ENCODE measurements around the gene STIM1. TPM values are rescaled to one million over a fixed set of nuclear protein-coding genes. Genes with fewer than 3 reads are reported as not detected.

Gene STIM1
- total RNA-seq, 1 experiment from 2014 or later = 15.2 TPM

DNA sequence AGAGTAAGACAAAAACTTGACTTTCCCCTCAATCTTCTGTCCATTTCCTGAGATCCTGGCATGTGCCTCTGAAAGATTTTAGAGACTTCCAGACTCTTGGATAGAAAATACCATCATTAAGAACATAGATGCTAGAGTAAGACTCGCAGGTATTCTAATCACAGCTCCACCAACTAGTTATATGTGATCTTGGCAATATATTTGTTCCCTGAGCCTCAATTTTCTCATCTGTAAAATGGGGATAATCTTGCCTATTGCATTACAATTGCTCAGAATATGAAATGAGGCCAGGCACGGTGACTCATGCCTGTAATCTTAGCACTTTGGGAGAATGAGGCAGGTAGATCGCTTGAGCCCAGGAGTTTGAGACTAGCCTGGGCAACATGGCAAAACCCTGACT is 25.4 kb upstream of the STIM1 start:
- no peaks in the 10 kb centered on the region for H3K27me3 Mint-ChIP-seq (ENCODE audit: low read depth)
- Histone ChIP-seq H3K14ac (ENCODE audit: insufficient read depth, low read length) (no peak overlapping the region), H3K9me3 (ENCODE audit: control insufficient read depth, low read depth, low read length) (no peaks in the 10 kb centered on the region), H3K56ac (ENCODE audit: insufficient read length, low read depth, low read length) (no peak overlapping the region), H4K20me1 (ENCODE audit: control insufficient read depth, insufficient read depth, insufficient read length) (peaks cover 6% of the 10 kb centered on the region), H3K4me1 (ENCODE audit: insufficient read depth, low read length) (peaks cover 21% of the 10 kb centered on the region), H3K27ac (ENCODE audit: insufficient read length, low read depth, low read length) (no peak overlapping the region), H4K5ac (ENCODE audit: insufficient read length, low read depth, low read length) (no peak overlapping the region), H2AK5ac (ENCODE audit: insufficient read length, low read length) (no peak overlapping the region), H2BK20ac (ENCODE audit: low read depth, low read length, poor library complexity, severe bottlenecking) (no peak overlapping the region), H4K8ac (replicated peaks; ENCODE audit: insufficient read length, low read depth, low read length) (no peak overlapping the region), H3K9ac (ENCODE audit: extremely low read depth, insufficient read length, low read length) (no peak overlapping the region), H3K23ac (ENCODE audit: insufficient read length, low read depth, low read length) (no peak overlapping the region), H2BK12ac (ENCODE audit: insufficient read length, low read depth, low read length) (no peak overlapping the region), H3K23me2 (ENCODE audit: insufficient read length, low read depth, low read length, poor library complexity, severe bottlenecking) (no peaks in the 10 kb centered on the region), H4K91ac (ENCODE audit: insufficient read length, low read depth, low read length) (no peak overlapping the region), H2AFZ (ENCODE audit: low read length) (no peak overlapping the region), H3K4ac (ENCODE audit: low read depth, low read length) (no peak overlapping the region), H3K79me1 (ENCODE audit: insufficient read depth, low read depth, low read length, poor library complexity, severe bottlenecking) (no peaks in the 10 kb centered on the region), H3K27me3 (ENCODE audit: insufficient read depth, low read length) (no peaks in the 10 kb centered on the region), H2BK120ac (ENCODE audit: low read depth, low read length, poor library complexity, severe bottlenecking) (no peak overlapping the region), H3T11ph (ENCODE audit: low read length) (no peak overlapping the region), H3K4me2 (ENCODE audit: insufficient read depth, insufficient read length, low read length) (no peak overlapping the region), H3K18ac (ENCODE audit: insufficient read length, low read depth, low read length) (no peak overlapping the region), H3K79me2 (ENCODE audit: insufficient read depth, low read length) (no peaks in the 10 kb centered on the region), H2BK5ac (ENCODE audit: insufficient read length, low read length) (no peak overlapping the region), H2BK15ac (ENCODE audit: low read depth, low read length) (no peak overlapping the region)
- H3K4me1 Mint-ChIP-seq = peaks cover 52 to 53% of the 10 kb centered on the region in 2 experiments
- no peak overlapping the region for H3K27ac Mint-ChIP-seq
- no peak overlapping the region for H3K4me3 Mint-ChIP-seq
- DNase-seq = no peak
- TF ChIP-seq, protein P1, sequence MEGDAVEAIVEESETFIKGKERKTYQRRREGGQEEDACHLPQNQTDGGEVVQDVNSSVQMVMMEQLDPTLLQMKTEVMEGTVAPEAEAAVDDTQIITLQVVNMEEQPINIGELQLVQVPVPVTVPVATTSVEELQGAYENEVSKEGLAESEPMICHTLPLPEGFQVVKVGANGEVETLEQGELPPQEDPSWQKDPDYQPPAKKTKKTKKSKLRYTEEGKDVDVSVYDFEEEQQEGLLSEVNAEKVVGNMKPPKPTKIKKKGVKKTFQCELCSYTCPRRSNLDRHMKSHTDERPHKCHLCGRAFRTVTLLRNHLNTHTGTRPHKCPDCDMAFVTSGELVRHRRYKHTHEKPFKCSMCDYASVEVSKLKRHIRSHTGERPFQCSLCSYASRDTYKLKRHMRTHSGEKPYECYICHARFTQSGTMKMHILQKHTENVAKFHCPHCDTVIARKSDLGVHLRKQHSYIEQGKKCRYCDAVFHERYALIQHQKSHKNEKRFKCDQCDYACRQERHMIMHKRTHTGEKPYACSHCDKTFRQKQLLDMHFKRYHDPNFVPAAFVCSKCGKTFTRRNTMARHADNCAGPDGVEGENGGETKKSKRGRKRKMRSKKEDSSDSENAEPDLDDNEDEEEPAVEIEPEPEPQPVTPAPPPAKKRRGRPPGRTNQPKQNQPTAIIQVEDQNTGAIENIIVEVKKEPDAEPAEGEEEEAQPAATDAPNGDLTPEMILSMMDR (conservative IDR thresholded peaks at IDR 0.05) = no peak
- H3K9me3 Mint-ChIP-seq = no peaks in the 10 kb centered on the region
- H3K36me3 Mint-ChIP-seq (ENCODE audit: insufficient read depth in 1 of 3, low read depth in 3 of 3) = peaks cover 38 to 57% (median 43%) of the 10 kb centered on the region in 3 experiments
- no CpG with 5 or more reads among the region's 3 CpGs for WGBS (ENCODE audit: extremely low coverage, insufficient read length, low lambda C conversion rate)

Data from H9 (cell line).